Measurements from ENCODE around the gene BAX.
A peak's percentile ranks its signal among the peaks of the same experiment; 100 is the strongest.

Gene BAX

GRCh38 chr19:48928164-48929025 lies 26.3 kb upstream of the BAX start:
- DNase-seq (ENCODE audit: low read depth in 2 of 2), result no peak

- DNase-seq (ENCODE audit: low read depth in 2 of 2), result peak; percentile 49 to 67
Measured at GRCh38 chr19:48933382-48933932, 21.2 kb upstream of the BAX start, which contains the start of gene DHDH. TSS of gene DHDH (plus strand) at chr19:48933699. CDS start at chr19:48933722, 23 bp downstream.

GRCh38 chr19:48934837-48935236 lies 19.8 kb upstream of the BAX start:
- DNase-seq (ENCODE audit: low read depth in 2 of 2), result no peak

GRCh38 chr19:48935864-48936263 lies 18.8 kb upstream of the BAX start:
- no peak for DNase-seq (ENCODE audit: low read depth in 2 of 2)

- no peak for DNase-seq (ENCODE audit: low read depth in 2 of 2)
Measured at GRCh38 chr19:48938256-48938655, 16.4 kb upstream of the BAX start.

- no peak for DNase-seq (ENCODE audit: low read depth in 2 of 2)
Measured at GRCh38 chr19:48940902-48941301, 13.8 kb upstream of the BAX start.

GRCh38 chr19:48943081-48943480 lies 11.6 kb upstream of the BAX start:
- DNase-seq (ENCODE audit: low read depth in 2 of 2), result no peak

GRCh38 chr19:48945415-48945814 lies 9.3 kb upstream of the BAX start:
- DNase-seq (ENCODE audit: low read depth in 2 of 2), result no peak

GRCh38 chr19:48945817-48946216 lies 8.9 kb upstream of the BAX start:
- DNase-seq (ENCODE audit: low read depth in 2 of 2), result no peak

- no peak for DNase-seq (ENCODE audit: low read depth in 2 of 2)
Measured at GRCh38 chr19:48946463-48947257, 8.0 kb upstream of the BAX start.

GRCh38 chr19:48947258-48947542 lies 7.5 kb upstream of the BAX start:
- no peak for DNase-seq (ENCODE audit: low read depth in 2 of 2)

GRCh38 chr19:48950159-48950558 lies 4.5 kb upstream of the BAX start:
- DNase-seq (ENCODE audit: low read depth in 2 of 2), result no peak

- no peak for DNase-seq (ENCODE audit: low read depth in 2 of 2)
Measured at GRCh38 chr19:48950830-48951519, 3.7 kb upstream of the BAX start.

GRCh38 chr19:48953141-48953540 lies 1.5 kb upstream of the BAX start:
- no peak for DNase-seq (ENCODE audit: low read depth in 2 of 2)

GRCh38 chr19:48953990-48954594 lies 583 bp upstream of the BAX start:
- no peak for DNase-seq (ENCODE audit: low read depth in 2 of 2)

GRCh38 chr19:48955308-48955958 lies 758 bp downstream of the BAX start:
- DNase-seq (ENCODE audit: low read depth in 2 of 2), result no peak

GRCh38 chr19:48958006-48958405 lies 3.3 kb downstream of the BAX start:
- no peak for DNase-seq (ENCODE audit: low read depth in 2 of 2)

GRCh38 chr19:48959341-48960239 lies 4.9 kb downstream of the BAX start:
- no peak for DNase-seq (ENCODE audit: low read depth in 2 of 2)

GRCh38 chr19:48961051-48961649 lies 6.5 kb downstream of the BAX start:
- DNase-seq (ENCODE audit: low read depth in 2 of 2), result no peak

GRCh38 chr19:48961673-48962028 lies 7.0 kb downstream of the BAX start:
- no peak for DNase-seq (ENCODE audit: low read depth in 2 of 2)
